Adrenal gland (tissue), 12 donors: Measurements from ENCODE around the gene SUV39H2. TPM values are rescaled to one million over a fixed set of nuclear protein-coding genes. Genes with fewer than 3 reads are reported as not detected.
"Not testable (repeated sequence)": the region's sequence is repeated elsewhere in the genome, so short reads cannot be mapped to it uniquely, and the experiment has no call there.

ENCODE experiments used
- DNase-seq, 7 donors: peaks; one replicate each; pipeline ENCODE4 v3.0.0-alpha.2; 2019 to 2020
- H3K27ac ChIP-seq, 5 donors: fragments of 200-600 bp; sonication (generic) in 4 of 5; 1 replicate in 3 of 5; 2 replicates in 2 of 5; pipeline versions ENCODE4 v1.5.1 to v1.8.0; 2016 to 2020; ENCODE audit warnings: mild to moderate bottlenecking in 1 of 5
- H3K27me3 ChIP-seq: fragments of 200-600 bp; 2 replicates; pipeline ENCODE4 v1.8.0; 2021
- H3K36me3 ChIP-seq, 2 donors: fragments of 200-600 bp; replicated peaks in 1 of 2; 1 replicate in 1 of 2; 2 replicates in 1 of 2; pipeline versions ENCODE4 v1.5.1 to v1.8.0; 2018 to 2022
- H3K4me1 ChIP-seq, 2 donors: fragments of 200-600 bp; replicated peaks in 1 of 2; 1 replicate in 1 of 2; 2 replicates in 1 of 2; pipeline versions ENCODE4 v1.5.1 to v1.8.0; 2018 to 2021
- H3K4me3 ChIP-seq, 4 donors: fragments of 200-600 bp; sonication (generic) in 3 of 4; one replicate each; pipeline ENCODE4 v1.5.1; 2016 to 2018
- H3K9me3 ChIP-seq, 3 donors: fragments of 200-600 bp; sonication (generic) in 1 of 3; replicated peaks in 1 of 3; 1 replicate in 2 of 3; 2 replicates in 1 of 3; pipeline versions ENCODE4 v1.5.1 to v1.8.0; 2016 to 2021
- CTCF ChIP-seq, 6 experiments: fragments of 450-650 bp in 4 of 6; fragments of 200-600 bp in 2 of 6; sonication (generic) in 1 of 6; IDR thresholded peaks; 1 replicate in 5 of 6; 2 replicates in 1 of 6; pipeline versions ENCODE4 v1.5.1 to v1.8.0; 2016 to 2021; ENCODE audit warnings: antibody characterized with exemption in 6 of 6, mild to moderate bottlenecking in 2 of 6, moderate library complexity in 1 of 6
- POLR2A ChIP-seq, 2 donors: fragments of 450-650 bp; IDR thresholded peaks; one replicate each; pipeline ENCODE4 v1.6.1; 2017; ENCODE audit warnings: antibody characterized with exemption in 2 of 2, mild to moderate bottlenecking in 2 of 2, moderate library complexity in 1 of 2
- WGBS, 4 donors: extraction: QIAGEN DNeasy Blood & Tissue Kit in 2 of 4; methylation state at CpG; one replicate each; pipeline versions ENCODE4 v1.1.5 to v1.1.7; 2013 to 2017; 5-methylcytosine and 5-hydroxymethylcytosine counted together
- intact Hi-C, 2 donors: fragments of 100-400 bp; cut with DNase I; formaldehyde crosslinking; loops; one replicate each; pipeline versions ENCODE4 v1.14.1 to v1.15.0; 2022 to 2023
- polyA plus RNA-seq, 3 donors: library from polyadenylated mRNA; stranded (reverse); fragments of 200-250 nt in 2 of 3; fragments of 350-450 nt in 1 of 3; fragmentation: Illumina TruSeq in 1 of 3; extraction: RNeasy Lipid Tissue Mini Kit (QIAGEN cat#74804) in 1 of 3; gene quantifications; one replicate each; pipeline ENCODE4 v1.2.3, GENCODE V29; 2013 to 2014
- total RNA-seq, 9 donors: library from RNA; depleted of rRNA in 4 of 9; stranded (reverse); fragments of >200 nt in 4 of 9; fragments of 120-200 nt in 1 of 9; fragmentation: NEBNext Ultra II Directional in 1 of 9; extraction: Animal tissue kit (Norgen Biotek cat#: 25700) in 1 of 9; gene quantifications; one replicate each; pipeline versions ENCODE4 v1.1.0 to v1.2.4, GENCODE V29; 2013 to 2023
- donor health status: healthy with polysubstance abuse.
- donor health status: Bipolar disorder and iron deficiency.
- donor health status: DM: yes; HTN: yes; CAD: no.
- donor health status: DM: no; HTN: no; CAD: no.
- donor health status: DM: no; HTN: no; CAD: no.
- donor health status: DM: yes; HTN: yes; CAD: no.

SUV39H2 gene
- total and polyA plus RNA-seq, 12 donors, result 1.7 to 19.1 (median 6.4) TPM

- H3K27me3 ChIP-seq, result no peaks in the 10 kb centered on the region
- DNase-seq, result no peak
- no peaks in the 10 kb centered on the region for H3K4me1 ChIP-seq
- no peak for TF ChIP-seq POLR2A (IDR thresholded peaks at IDR 0.05)
- TF ChIP-seq CTCF (IDR thresholded peaks at IDR 0.05), result no peak
- WGBS, 4 donors, result 88 to 99% (median 95%) methylated on average over 2 of the region's 2 CpGs
- intact Hi-C loops, result no loop called here
- no peak overlapping the region for H3K4me3 ChIP-seq
- no peak overlapping the region for H3K27ac ChIP-seq
- H3K9me3 ChIP-seq, result no peaks in the 10 kb centered on the region
- H3K36me3 ChIP-seq, result peaks cover 0 to 9% of the 10 kb centered on the region in 2 donors
Observed at GRCh38 chr10:14904864-14905263, 26.2 kb downstream of the SUV39H2 start.

GRCh38 chr10:14905890-14906289 lies 27.2 kb downstream of the SUV39H2 start:
- DNase-seq, result no peak
- Histone ChIP-seq H3K27ac (no peak overlapping the region), H3K27me3 (no peaks in the 10 kb centered on the region), H3K4me3 (no peak overlapping the region), H3K4me1 (no peaks in the 10 kb centered on the region), H3K36me3 (peaks cover 0 to 11% of the 10 kb centered on the region in 2 donors), H3K9me3 (no peaks in the 10 kb centered on the region)
- intact Hi-C loops, result no loop called here
- 90 to 92% (median 91%) methylated on average over 2 of the region's 2 CpGs for WGBS, 4 donors
- TF ChIP-seq POLR2A (IDR thresholded peaks at IDR 0.05) (no peak), CTCF (IDR thresholded peaks at IDR 0.05) (no peak)

GRCh38 chr10:14906765-14907164 lies 28.1 kb downstream of the SUV39H2 start:
- WGBS, 4 donors, result 87 to 98% (median 96%) methylated on average over 2 of the region's 2 CpGs
- H3K27ac ChIP-seq, result no peak overlapping the region
- TF ChIP-seq CTCF (IDR thresholded peaks at IDR 0.05), result no peak
- TF ChIP-seq POLR2A (IDR thresholded peaks at IDR 0.05), result no peak
- no peak overlapping the region for H3K4me3 ChIP-seq
- no peak for DNase-seq
- H3K36me3 ChIP-seq, result peaks cover 0 to 15% of the 10 kb centered on the region in 2 donors
- intact Hi-C loops, result no loop called here
- no peaks in the 10 kb centered on the region for H3K27me3 ChIP-seq
- no peaks in the 10 kb centered on the region for H3K4me1 ChIP-seq
- H3K9me3 ChIP-seq, result no peaks in the 10 kb centered on the region

- H3K9me3 ChIP-seq, DNase-seq, H3K4me3 ChIP-seq, H3K27me3 ChIP-seq, H3K27ac ChIP-seq, H3K4me1 ChIP-seq, intact Hi-C loops: not testable (repeated sequence)
- WGBS, 4 donors, result 97 to 99% (median 98%) methylated on average over 4 of the region's 4 CpGs
- peaks cover 0 to 15% of the 10 kb centered on the region in 2 donors for H3K36me3 ChIP-seq
Observed at GRCh38 chr10:14907591-14907990, 28.9 kb downstream of the SUV39H2 start.

GRCh38 chr10:14909101-14909500 lies 30.4 kb downstream of the SUV39H2 start:
- WGBS, 4 donors, result 92 to 100% (median 94%) methylated on average over 2 of the region's 2 CpGs

More at GRCh38 chr10:14909101-14909500, 30.4 kb downstream of the SUV39H2 start:
- Histone ChIP-seq H3K36me3 (peaks cover 0 to 15% of the 10 kb centered on the region in 2 donors), H3K9me3 (no peaks in the 10 kb centered on the region), H3K27ac (no peak overlapping the region), H3K27me3 (no peaks in the 10 kb centered on the region), H3K4me3 (no peak overlapping the region), H3K4me1 (no peaks in the 10 kb centered on the region)
- DNase-seq, result no peak
- TF ChIP-seq POLR2A (IDR thresholded peaks at IDR 0.05), result no peak
- no peak for TF ChIP-seq CTCF (IDR thresholded peaks at IDR 0.05)
- intact Hi-C loops, result no loop called here
